NCI-H1417 treated with DMSO at 0.1 percent for 48 hours (cell line): ENCODE data around the gene LAMA3.
"Not testable (repeated sequence)": the region's sequence is repeated elsewhere in the genome, so short reads cannot be mapped to it uniquely, and the experiment has no call there.

Experiments
- DNase-seq: peaks from one replicate; lab custom pipeline; 2025; lab: John Stamatoyannopoulos, UW

Gene LAMA3

GRCh38 chr18:23703987-23704384 is 14.7 kb downstream of the LAMA3 start:
- no peak for DNase-seq

- no peak for DNase-seq
Measured at GRCh38 chr18:23704806-23705205, 15.6 kb downstream of the LAMA3 start.

- no peak for DNase-seq
Measured at GRCh38 chr18:23706971-23707640, 17.9 kb downstream of the LAMA3 start.

- DNase-seq: no peak
Measured at GRCh38 chr18:23710068-23710527, 20.8 kb downstream of the LAMA3 start.

- no peak for DNase-seq
Measured at GRCh38 chr18:23710946-23711345, 21.7 kb downstream of the LAMA3 start.

GRCh38 chr18:23711426-23711825 is 22.2 kb downstream of the LAMA3 start:
- no peak for DNase-seq

GRCh38 chr18:23712445-23712844 is 23.2 kb downstream of the LAMA3 start:
- DNase-seq: no peak

- no peak for DNase-seq
Measured at GRCh38 chr18:23714576-23714975, 25.3 kb downstream of the LAMA3 start.

GRCh38 chr18:23716079-23716478 is 26.8 kb downstream of the LAMA3 start:
- DNase-seq: not testable (repeated sequence)

GRCh38 chr18:23716516-23716915 is 27.3 kb downstream of the LAMA3 start:
- no peak for DNase-seq

- no peak for DNase-seq
Measured at GRCh38 chr18:23716966-23717365, 27.7 kb downstream of the LAMA3 start.

- DNase-seq: no peak
Measured at GRCh38 chr18:23718243-23718720, 29.0 kb downstream of the LAMA3 start.

GRCh38 chr18:23718731-23719130 is 29.5 kb downstream of the LAMA3 start:
- DNase-seq: no peak

GRCh38 chr18:23719634-23720201 is 30.5 kb downstream of the LAMA3 start:
- no peak for DNase-seq

- no peak for DNase-seq
Measured at GRCh38 chr18:23721696-23722480, 32.6 kb downstream of the LAMA3 start.

- DNase-seq: no peak
Measured at GRCh38 chr18:23722646-23723045, 33.4 kb downstream of the LAMA3 start.

GRCh38 chr18:23723121-23723520 is 33.9 kb downstream of the LAMA3 start:
- DNase-seq: no peak

- no peak for DNase-seq
Measured at GRCh38 chr18:23724681-23725080, 35.4 kb downstream of the LAMA3 start.

- DNase-seq: no peak
Measured at GRCh38 chr18:23725351-23725750, 36.1 kb downstream of the LAMA3 start.

GRCh38 chr18:23725827-23726661 is 36.8 kb downstream of the LAMA3 start:
- no peak for DNase-seq

GRCh38 chr18:23727707-23728493 is 38.6 kb downstream of the LAMA3 start:
- DNase-seq: no peak
